HepG2 (cell line): ENCODE data around the gene SMYD1. TPM values are rescaled to one million over a fixed set of nuclear protein-coding genes. Genes with fewer than 3 reads are reported as not detected.

Experiments used
- BCLAF1 ChIP-seq: fragments of 450-650 bp; IDR thresholded peaks from 2 replicates; pipeline ENCODE4 v1.6.1; 2017; ENCODE audit warnings: mild to moderate bottlenecking
- FOXJ3 ChIP-seq: sonication (generic); formaldehyde crosslinking; IDR thresholded peaks from 2 replicates; pipeline ENCODE4 v1.4.0; 2020; ENCODE audit warnings: missing genetic modification reagents, mild to moderate bottlenecking, borderline replicate concordance
- KLF11 ChIP-seq: IDR thresholded peaks from 2 replicates; pipeline ENCODE4 v1.6.1; 2016; ENCODE audit warnings: missing compliant biosample characterization
- MBNL3 ChIP-seq: fragments of 250-450 bp; sonication (Bioruptor Pico); conservative IDR thresholded peaks from 2 replicates; pipeline ENCODE4 v1.8.0; 2022; ENCODE audit warnings: mild to moderate bottlenecking, inconsistent platforms
- NFYB ChIP-seq: sonication (generic); formaldehyde crosslinking; IDR thresholded peaks from 2 replicates; pipeline ENCODE4 v1.4.0; 2020; ENCODE audit warnings: missing genetic modification reagents
- NR3C1 ChIP-seq: sonication (generic); formaldehyde crosslinking; IDR thresholded peaks from 2 replicates; pipeline ENCODE4 v1.4.0; 2020; ENCODE audit warnings: missing genetic modification reagents
- PRDM4 ChIP-seq: sonication (generic); formaldehyde crosslinking; IDR thresholded peaks from 2 replicates; pipeline ENCODE4 v1.9.0; 2021; ENCODE audit warnings: missing genetic modification reagents, borderline replicate concordance
- WIZ ChIP-seq: sonication (generic); formaldehyde crosslinking; IDR thresholded peaks from 2 replicates; pipeline ENCODE4 v1.5.1; 2020; ENCODE audit warnings: mild to moderate bottlenecking, missing genetic modification reagents
- ZNF143 ChIP-seq: sonication (generic); formaldehyde crosslinking; IDR thresholded peaks from 2 replicates; pipeline ENCODE4 v1.4.0; 2020; ENCODE audit warnings: missing genetic modification reagents
- ZNF564 ChIP-seq: sonication (generic); formaldehyde crosslinking; IDR thresholded peaks from 2 replicates; pipeline ENCODE4 v1.8.1; 2023; ENCODE audit warnings: mild to moderate bottlenecking, missing genetic modification reagents
- ZNF691 ChIP-seq: sonication (generic); formaldehyde crosslinking; IDR thresholded peaks from 2 replicates; pipeline ENCODE4 v1.4.0; 2020; ENCODE audit warnings: missing genetic modification reagents, low read depth, mild to moderate bottlenecking, borderline replicate concordance
- ZNF768 ChIP-seq: sonication (generic); formaldehyde crosslinking; IDR thresholded peaks from 2 replicates; pipeline ENCODE4 v1.4.0; 2020; ENCODE audit warnings: missing genetic modification reagents
- polyA plus RNA-seq, 8 experiments: library from polyadenylated mRNA; depleted of rRNA in 3 of 8; stranded (reverse) in 7 of 8; unstranded in 1 of 8; fragments of >200 nt; fragmentation: Illumina TruSeq in 4 of 8; extraction: Trizol in 4 of 8; gene quantifications; 2 replicates each; pipeline versions ENCODE4 v1.2.1 to v1.2.3, GENCODE V29; 2011 to 2016; ENCODE audit warnings: low read depth in 4 of 8, missing spikeins in 1 of 8, mixed read lengths in 1 of 8; ENCODE audit not compliant: insufficient read depth in 1 of 8
- total RNA-seq, 5 experiments: library from RNA; depleted of rRNA; stranded (reverse); fragments of >200 nt; fragmentation: Illumina TruSeq; extraction: Trizol; gene quantifications; 2 replicates each; pipeline ENCODE4 v1.2.3, GENCODE V29; 2016; ENCODE audit warnings: low read depth in 1 of 5
- TF ChIP-seq, protein P1 (sequence below): sonication (generic); formaldehyde crosslinking; IDR thresholded peaks from 2 replicates; pipeline ENCODE4 v1.4.0; 2020; ENCODE audit warnings: missing genetic modification reagents
- TF ChIP-seq, protein P2 (sequence below): sonication (generic); formaldehyde crosslinking; IDR thresholded peaks from 2 replicates; pipeline ENCODE4 v1.5.0; 2020; ENCODE audit warnings: mild to moderate bottlenecking, missing genetic modification reagents, borderline replicate concordance

SMYD1 gene
- total and polyA plus RNA-seq, 2 of the 13 experiments (the other 11 are each of a cell fraction or from before 2014, with no cell fraction given) = not detected

DNA sequence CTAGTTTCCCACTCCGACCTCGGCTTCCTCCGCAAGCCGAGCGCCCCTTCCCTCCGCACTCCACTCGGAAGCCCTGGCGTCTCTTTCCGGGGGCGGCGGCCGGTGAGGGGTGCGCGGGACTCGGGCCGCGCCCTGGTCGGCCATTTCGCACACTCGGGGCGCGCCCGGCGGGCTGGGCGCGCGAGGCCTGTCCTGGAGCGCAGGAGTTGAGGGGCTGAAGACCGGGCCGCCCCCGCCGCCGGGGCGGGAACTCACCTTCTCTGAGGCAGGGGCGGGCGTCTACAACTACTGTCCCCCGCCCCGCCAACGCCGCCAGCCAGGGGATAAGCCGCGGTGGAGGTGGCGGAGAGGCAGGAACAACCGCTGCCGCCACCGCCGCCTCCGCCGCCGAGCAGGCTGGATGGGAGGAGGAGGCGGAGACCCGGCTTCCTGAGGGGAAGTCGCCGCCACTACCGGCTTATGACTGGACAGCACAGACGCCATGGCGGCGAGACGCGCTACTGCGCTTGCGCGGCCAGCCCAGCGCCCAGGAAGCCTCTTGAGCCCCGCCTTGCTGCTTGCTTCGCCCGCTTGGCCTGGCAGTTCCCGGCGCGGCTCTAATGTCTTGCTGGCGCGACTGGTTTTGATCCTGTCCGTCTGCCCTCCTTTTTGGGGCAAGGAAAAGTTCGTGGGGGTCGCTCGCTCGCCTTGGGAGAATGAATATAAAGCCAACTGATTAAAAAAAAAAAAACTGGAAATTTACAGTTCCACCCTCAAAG, 12.1 kb upstream of the SMYD1 start, which contains the start of gene KRCC1 (continued):
- no peak for TF ChIP-seq WIZ
- peak; percentile 23; the same call in 1 of the 2 replicates for TF ChIP-seq FOXJ3
- TF ChIP-seq, protein P1, sequence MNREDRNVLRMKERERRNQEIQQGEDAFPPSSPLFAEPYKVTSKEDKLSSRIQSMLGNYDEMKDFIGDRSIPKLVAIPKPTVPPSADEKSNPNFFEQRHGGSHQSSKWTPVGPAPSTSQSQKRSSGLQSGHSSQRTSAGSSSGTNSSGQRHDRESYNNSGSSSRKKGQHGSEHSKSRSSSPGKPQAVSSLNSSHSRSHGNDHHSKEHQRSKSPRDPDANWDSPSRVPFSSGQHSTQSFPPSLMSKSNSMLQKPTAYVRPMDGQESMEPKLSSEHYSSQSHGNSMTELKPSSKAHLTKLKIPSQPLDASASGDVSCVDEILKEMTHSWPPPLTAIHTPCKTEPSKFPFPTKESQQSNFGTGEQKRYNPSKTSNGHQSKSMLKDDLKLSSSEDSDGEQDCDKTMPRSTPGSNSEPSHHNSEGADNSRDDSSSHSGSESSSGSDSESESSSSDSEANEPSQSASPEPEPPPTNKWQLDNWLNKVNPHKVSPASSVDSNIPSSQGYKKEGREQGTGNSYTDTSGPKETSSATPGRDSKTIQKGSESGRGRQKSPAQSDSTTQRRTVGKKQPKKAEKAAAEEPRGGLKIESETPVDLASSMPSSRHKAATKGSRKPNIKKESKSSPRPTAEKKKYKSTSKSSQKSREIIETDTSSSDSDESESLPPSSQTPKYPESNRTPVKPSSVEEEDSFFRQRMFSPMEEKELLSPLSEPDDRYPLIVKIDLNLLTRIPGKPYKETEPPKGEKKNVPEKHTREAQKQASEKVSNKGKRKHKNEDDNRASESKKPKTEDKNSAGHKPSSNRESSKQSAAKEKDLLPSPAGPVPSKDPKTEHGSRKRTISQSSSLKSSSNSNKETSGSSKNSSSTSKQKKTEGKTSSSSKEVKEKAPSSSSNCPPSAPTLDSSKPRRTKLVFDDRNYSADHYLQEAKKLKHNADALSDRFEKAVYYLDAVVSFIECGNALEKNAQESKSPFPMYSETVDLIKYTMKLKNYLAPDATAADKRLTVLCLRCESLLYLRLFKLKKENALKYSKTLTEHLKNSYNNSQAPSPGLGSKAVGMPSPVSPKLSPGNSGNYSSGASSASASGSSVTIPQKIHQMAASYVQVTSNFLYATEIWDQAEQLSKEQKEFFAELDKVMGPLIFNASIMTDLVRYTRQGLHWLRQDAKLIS = peak; percentile 72; the same call in 1 of the 2 replicates
- TF ChIP-seq KLF11 (CRISPR knock-in tag) = 0 out of 2 replicates have a peak, but pooled peaks have one; percentile 22
- TF ChIP-seq, protein P2, sequence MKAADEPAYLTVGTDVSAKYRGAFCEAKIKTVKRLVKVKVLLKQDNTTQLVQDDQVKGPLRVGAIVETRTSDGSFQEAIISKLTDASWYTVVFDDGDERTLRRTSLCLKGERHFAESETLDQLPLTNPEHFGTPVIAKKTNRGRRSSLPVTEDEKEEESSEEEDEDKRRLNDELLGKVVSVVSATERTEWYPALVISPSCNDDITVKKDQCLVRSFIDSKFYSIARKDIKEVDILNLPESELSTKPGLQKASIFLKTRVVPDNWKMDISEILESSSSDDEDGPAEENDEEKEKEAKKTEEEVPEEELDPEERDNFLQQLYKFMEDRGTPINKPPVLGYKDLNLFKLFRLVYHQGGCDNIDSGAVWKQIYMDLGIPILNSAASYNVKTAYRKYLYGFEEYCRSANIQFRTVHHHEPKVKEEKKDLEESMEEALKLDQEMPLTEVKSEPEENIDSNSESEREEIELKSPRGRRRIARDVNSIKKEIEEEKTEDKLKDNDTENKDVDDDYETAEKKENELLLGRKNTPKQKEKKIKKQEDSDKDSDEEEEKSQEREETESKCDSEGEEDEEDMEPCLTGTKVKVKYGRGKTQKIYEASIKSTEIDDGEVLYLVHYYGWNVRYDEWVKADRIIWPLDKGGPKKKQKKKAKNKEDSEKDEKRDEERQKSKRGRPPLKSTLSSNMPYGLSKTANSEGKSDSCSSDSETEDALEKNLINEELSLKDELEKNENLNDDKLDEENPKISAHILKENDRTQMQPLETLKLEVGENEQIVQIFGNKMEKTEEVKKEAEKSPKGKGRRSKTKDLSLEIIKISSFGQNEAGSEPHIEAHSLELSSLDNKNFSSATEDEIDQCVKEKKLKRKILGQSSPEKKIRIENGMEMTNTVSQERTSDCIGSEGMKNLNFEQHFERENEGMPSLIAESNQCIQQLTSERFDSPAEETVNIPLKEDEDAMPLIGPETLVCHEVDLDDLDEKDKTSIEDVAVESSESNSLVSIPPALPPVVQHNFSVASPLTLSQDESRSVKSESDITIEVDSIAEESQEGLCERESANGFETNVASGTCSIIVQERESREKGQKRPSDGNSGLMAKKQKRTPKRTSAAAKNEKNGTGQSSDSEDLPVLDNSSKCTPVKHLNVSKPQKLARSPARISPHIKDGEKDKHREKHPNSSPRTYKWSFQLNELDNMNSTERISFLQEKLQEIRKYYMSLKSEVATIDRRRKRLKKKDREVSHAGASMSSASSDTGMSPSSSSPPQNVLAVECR (CRISPR knock-in tag) = peak; percentile 87; the same call in 1 of the 2 replicates
- no peak for TF ChIP-seq PRDM4 (CRISPR knock-in tag)
- TF ChIP-seq ZNF691 = no peak; the same call in 1 of the 2 replicates
- TF ChIP-seq ZNF564 = peak; percentile 76; the same call in 1 of the 2 replicates
- no peak for TF ChIP-seq NR3C1
- TF ChIP-seq ZNF143 = no peak
- no peak for TF ChIP-seq MBNL3 (CRISPR knock-in tag)
- peak; percentile 70 for TF ChIP-seq NFYB (CRISPR knock-in tag)
- TF ChIP-seq ZNF768 (CRISPR knock-in tag) = no peak; the same call in 1 of the 2 replicates
- TF ChIP-seq BCLAF1 = no peak
